Measurements from ENCODE around the gene PCDHA1. TPM values are rescaled to one million over a fixed set of nuclear protein-coding genes. Genes with fewer than 3 reads are reported as not detected.
"Not testable (repeated sequence)": the region's sequence is repeated elsewhere in the genome, so short reads cannot be mapped to it uniquely, and the experiment has no call there.

PCDHA1 gene
- total RNA-seq = 6.6 TPM

DNA sequence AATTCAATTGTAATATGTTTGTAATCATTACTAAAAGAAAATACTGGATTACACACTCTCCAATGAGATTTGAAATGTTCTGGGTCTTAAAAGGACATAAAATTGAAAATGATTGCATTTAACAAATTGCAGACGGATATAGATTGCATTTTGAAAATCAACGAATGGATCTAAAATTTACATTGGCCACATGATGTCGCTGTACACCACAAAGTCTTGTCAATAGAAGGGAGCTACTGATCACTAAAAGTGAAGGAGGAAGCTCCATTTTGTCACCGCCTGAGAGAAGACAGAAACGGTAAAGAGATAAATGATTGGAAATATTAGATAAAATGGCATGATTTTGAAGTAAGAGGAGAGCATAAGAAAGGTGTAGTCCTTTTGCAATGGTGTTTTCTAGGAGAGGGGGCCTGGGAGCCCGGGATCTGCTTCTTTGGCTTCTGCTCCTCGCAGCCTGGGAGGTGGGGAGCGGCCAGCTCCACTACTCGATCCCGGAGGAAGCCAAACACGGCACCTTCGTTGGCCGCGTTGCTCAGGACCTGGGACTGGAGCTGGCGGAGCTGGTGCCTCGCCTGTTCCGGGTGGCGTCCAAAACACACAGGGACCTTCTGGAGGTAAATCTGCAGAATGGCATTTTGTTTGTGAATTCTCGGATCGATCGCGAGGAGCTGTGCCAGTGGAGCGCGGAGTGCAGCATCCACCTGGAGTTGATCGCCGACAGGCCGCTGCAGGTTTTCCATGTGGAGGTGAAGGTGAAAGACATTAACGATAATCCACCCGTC is at the start of gene PCDHA1:
TSS of gene PCDHA1 (plus strand) at position 236 of the 782 bp plus-strand sequence.
- no peak for DNase-seq

DNA sequence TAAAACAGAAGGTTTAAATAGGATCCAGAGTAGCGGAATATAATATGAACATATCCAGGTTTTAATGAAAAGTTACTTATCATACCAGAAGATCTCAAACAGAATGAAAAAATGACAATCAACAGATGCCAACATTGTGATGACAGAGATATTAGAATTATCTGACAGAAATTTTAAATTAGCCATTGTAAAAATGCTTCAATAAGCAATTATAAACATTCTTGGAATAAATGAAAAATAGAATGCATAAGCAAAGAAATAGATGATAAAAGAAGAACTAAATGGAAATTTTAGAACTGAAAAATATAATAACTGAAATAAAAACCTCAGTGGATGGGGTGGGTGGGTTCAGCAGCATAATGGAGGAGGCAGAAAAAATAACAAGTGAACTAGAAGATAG is 48.5 kb upstream of the PCDHA1 start:
- no peak for DNase-seq

GRCh38 chr5:140741967-140742366 is 44.0 kb upstream of the PCDHA1 start:
- no peak for DNase-seq

DNA sequence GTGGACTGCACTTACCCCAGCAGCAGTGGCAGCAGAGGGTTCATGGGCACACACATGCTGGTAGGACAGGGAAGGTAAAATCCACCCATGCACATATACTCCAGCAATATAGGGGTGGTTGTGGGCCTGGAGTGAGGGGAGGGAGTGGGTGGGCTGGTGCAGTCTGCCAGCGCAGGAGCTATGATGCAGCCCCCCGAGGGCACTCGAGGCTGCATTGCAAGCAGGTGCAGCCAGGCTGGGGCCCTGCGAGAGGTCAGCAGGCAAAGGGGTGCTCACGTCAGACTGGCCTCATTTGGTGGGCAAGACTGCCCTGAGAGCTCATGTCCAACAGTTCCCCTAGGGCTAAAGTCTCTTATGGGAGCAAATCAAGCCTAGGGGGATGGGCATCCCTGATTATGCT is 32.4 kb upstream of the PCDHA1 start:
- DNase-seq = no peak

DNA sequence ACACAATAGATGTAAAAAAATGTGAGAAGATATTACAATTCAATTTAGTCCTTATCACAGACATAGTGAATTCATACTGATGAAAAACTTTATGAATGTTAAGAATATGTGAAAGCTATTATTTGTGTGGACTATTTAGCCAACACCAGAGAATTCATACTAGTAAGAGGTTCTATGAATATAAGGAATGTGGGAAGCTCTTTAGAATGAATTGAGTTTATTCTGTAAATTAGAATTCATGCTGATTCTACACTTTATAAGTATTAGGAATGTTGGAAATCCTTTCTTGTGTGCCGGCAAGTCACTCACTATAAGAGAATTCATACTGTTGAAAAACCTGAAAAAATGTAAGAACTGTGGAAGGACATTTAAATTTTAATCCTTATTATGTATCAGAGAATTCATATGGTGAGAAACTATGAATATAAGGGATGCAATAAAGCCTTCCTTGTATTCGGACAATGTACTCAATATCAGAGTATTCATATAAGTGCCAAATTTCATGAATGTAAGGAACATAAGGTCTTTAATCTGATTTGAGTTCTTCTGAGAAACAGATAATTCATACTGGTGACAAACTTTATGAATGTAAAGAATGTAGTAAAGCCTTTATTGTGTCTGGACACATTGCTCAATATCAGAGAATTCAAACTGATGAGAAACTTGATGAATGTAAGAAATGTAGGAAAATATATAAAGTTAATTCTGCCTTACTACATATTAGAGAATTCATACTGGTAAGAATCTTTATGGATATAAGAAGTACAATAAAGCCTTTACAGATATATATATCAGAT is 21.6 kb upstream of the PCDHA1 start:
- DNase-seq = no peak

DNA sequence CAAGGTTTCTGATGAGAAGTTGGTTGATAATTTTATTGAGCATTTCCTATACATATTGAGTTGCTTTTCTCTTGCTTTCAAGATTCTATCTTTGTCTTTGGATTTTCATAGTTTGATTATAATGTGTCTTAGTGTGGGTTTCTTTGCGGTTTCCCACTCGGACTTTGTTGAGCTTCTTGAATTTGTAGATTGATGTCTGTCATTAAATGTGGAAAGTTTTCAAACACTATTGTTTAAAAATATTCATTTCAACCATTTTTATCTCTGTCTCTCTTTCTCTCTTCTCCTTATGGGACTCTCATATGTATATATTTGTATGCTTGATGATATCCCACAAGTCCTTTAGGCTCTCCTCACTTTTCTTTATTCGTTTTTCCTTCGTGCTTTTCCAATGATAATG is 18.5 kb upstream of the PCDHA1 start:
- no peak for DNase-seq

- DNase-seq = no peak
Observed at GRCh38 chr5:140780512-140780911, 5.4 kb upstream of the PCDHA1 start.

DNA sequence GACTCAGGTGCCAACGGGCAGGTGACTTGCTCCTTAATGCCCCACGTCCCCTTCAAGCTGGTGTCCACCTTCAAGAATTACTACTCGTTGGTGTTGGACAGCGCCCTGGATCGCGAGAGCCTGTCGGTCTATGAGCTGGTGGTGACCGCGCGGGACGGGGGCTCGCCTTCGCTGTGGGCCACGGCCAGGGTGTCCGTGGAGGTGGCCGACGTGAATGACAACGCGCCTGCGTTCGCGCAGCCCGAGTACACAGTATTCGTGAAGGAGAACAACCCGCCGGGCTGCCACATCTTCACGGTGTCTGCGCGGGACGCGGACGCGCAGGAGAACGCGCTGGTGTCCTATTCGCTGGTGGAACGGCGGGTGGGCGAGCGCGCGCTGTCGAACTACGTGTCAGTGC is 1.5 kb downstream of the PCDHA1 start:
- not testable (repeated sequence) for DNase-seq

DNA sequence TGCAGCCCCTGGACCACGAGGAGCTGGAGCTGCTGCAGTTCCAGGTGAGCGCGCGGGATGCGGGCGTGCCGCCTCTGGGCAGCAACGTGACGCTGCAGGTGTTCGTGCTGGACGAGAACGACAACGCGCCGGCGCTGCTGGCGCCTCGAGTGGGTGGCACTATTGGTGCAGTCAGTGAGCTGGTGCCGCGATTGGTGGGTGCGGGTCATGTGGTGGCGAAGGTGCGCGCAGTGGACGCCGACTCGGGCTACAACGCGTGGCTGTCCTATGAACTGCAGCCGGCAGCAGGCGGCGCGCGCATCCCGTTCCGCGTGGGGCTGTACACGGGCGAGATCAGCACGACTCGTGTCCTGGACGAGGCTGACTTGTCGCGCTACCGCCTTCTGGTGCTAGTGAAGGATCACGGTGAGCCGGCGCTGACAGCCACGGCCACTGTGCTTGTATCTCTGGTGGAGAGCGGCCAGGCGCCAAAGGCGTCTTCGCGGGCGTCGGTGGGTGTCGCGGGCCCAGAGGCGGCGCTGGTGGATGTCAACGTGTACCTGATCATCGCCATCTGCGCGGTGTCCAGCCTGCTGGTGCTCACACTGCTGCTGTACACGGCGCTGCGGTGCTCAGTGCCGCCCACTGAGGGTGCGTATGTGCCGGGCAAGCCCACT is 2.0 kb downstream of the PCDHA1 start:
- DNase-seq = not testable (repeated sequence)

DNA sequence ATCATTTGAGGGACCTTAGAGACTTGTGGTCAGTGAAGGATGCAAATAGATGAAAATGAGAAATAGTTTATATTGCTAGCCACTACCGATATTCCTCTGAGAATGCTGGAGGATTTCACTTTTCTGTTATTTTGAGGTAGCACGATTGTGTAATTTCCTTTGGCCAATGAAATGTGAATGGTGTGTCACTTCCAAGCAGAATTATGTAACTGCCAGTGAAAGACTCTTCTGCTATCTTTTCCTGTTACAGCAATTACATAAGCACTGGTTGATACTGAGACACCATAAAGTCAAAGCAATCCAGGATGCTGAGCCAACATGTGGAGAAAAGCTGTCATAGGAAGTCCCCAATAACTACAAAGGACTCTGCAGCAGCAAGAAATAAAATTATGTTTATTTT is 5.1 kb downstream of the PCDHA1 start:
- no peak for DNase-seq

- DNase-seq = no peak
Observed at GRCh38 chr5:140794595-140795258, 8.8 kb downstream of the PCDHA1 start, which contains the start of gene PCDHA2. PCDHA2 (plus strand) TSS chr5:140794852.

- no peak for DNase-seq
Observed at GRCh38 chr5:140795259-140795641, 9.3 kb downstream of the PCDHA1 start.

- DNase-seq = not testable (repeated sequence)
Observed at GRCh38 chr5:140796072-140796717, 10.3 kb downstream of the PCDHA1 start.

DNA sequence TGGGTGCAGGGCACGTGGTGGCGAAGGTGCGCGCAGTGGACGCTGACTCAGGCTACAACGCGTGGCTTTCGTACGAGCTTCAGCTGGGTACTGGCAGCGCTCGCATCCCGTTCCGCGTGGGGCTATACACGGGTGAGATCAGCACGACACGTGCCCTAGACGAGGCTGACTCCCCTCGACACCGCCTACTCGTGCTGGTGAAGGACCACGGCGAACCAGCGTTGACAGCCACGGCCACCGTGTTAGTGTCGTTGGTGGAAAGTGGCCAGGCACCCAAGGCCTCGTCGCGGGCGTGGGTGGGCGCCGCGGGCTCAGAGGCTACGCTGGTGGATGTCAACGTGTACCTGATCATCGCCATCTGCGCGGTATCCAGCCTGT is 10.8 kb downstream of the PCDHA1 start:
- no peak for DNase-seq

DNA sequence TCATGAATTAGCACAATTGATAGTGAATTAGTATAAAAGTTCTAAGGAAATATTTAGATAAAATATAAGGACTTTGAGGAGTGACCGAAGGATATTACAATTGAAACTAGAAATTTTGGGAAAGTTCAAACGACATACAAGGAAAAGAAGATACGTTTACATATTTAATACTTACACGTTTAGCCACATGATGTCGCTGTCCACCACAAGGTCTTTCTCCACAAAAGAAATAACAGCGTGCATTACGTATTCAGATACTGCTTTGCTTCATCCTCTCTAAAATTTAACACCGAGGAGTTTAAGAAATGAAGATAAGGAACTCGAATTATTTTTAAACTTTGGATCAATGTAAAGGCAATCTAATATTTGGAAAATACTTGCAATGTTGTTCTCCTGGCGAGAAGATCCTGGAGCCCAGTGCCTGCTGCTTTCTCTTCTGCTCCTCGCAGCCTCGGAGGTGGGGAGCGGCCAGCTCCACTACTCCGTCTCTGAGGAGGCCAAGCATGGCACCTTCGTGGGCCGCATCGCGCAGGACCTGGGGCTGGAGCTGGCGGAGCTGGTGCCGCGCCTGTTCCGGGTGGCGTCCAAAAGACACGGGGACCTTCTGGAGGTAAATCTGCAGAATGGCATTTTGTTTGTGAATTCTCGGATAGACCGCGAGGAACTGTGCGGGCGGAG is 15.0 kb downstream of the PCDHA1 start, which contains the start of gene PCDHA3:
TSS of gene PCDHA3 (plus strand) at position 242 of the 678 bp plus-strand sequence.
- no peak for DNase-seq

DNA sequence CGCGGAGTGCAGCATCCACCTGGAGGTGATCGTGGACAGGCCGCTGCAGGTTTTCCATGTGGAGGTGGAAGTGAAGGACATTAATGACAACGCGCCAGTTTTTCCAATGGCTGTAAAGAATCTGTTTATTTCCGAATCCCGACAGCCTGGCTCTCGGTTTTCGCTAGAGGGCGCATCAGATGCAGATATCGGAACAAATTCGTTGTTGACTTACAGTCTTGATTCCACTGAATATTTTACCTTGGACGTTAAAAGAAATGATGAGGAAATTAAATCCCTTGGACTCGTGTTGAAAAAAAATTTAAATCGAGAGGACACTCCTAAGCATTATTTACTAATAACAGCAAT is 15.5 kb downstream of the PCDHA1 start:
- no peak for DNase-seq

GRCh38 chr5:140802381-140802780 is 16.4 kb downstream of the PCDHA1 start:
- not testable (repeated sequence) for DNase-seq

DNA sequence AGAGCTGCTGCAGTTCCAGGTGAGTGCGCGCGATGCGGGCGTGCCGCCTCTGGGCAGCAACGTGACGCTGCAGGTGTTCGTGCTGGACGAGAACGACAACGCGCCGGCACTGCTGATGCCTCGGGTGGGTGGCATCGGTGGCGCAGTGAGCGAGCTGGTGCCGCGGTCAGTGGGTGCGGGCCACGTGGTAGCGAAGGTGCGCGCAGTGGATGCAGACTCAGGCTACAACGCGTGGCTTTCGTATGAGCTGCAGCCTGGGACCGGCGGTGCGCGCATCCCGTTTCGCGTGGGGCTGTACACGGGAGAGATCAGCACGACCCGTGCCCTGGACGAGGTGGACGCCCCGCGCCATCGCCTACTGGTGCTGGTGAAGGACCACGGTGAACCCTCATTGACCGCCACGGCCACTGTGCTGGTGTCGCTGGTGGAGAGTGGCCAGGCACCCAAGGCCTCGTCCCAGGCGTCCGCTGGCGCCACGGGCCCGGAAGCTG is 16.9 kb downstream of the PCDHA1 start:
- no peak for DNase-seq

- DNase-seq = no peak
Observed at GRCh38 chr5:140806834-140807775, 21.2 kb downstream of the PCDHA1 start, which contains the start of gene PCDHA4. PCDHA4 (plus strand) TSS chr5:140807068.
